Activated T-cell treated with anti-CD3 and anti-CD28 coated beads, Interleukin-2, amount 50 U/mL, for 4 hours (primary cell): ENCODE results near the gene NR3C2. TPM values are rescaled to one million over a fixed set of nuclear protein-coding genes. Genes with fewer than 3 reads are reported as not detected.
"Not testable (repeated sequence)": the region's sequence is repeated elsewhere in the genome, so short reads cannot be mapped to it uniquely, and the experiment has no call there.

Experiments
- ATAC-seq, 2 donors: fragments of 200-7000 bp; cut with Tn5 transposase; one replicate each; pipeline ENCODE4 v1.10.0; 2021
- DNase-seq: peaks from one replicate; pipeline ENCODE4 v3.0.0-alpha.2; 2020
- H3K27me3 Mint-ChIP-seq: one replicate; pipeline ENCODE4 v1.8.0; 2021; ENCODE audit warnings: low read depth, mixed read lengths
- H3K36me3 Mint-ChIP-seq: one replicate; pipeline ENCODE4 v1.8.0; 2022; ENCODE audit warnings: mixed read lengths; ENCODE audit not compliant: insufficient read depth
- H3K4me1 Mint-ChIP-seq: one replicate; pipeline ENCODE4 v1.8.0; 2021; ENCODE audit warnings: low read depth, mixed read lengths
- H3K4me3 Mint-ChIP-seq: one replicate; pipeline ENCODE4 v1.8.0; 2021; ENCODE audit warnings: mild to moderate bottlenecking, moderate library complexity, mixed read lengths
- H3K9me3 Mint-ChIP-seq: one replicate; pipeline ENCODE4 v1.8.0; 2021; ENCODE audit warnings: mixed read lengths
- total RNA-seq, 3 donors: library from RNA; stranded (reverse); gene quantifications; one replicate each; pipeline ENCODE4 v1.2.1, GENCODE V29; 2021

Gene NR3C2
- total RNA-seq, 3 donors from 2014 or later: 1.3 to 2.0 (median 1.7) TPM

GRCh38 chr4:148332486-148332885 is 109.7 kb downstream of the NR3C2 start:
- peaks cover 4% of the 10 kb centered on the region for H3K36me3 Mint-ChIP-seq
- DNase-seq (no peak), ATAC-seq (no peak)
- H3K4me1 Mint-ChIP-seq: peaks cover 18% of the 10 kb centered on the region
- no peak overlapping the region for H3K4me3 Mint-ChIP-seq
- H3K27me3 Mint-ChIP-seq: no peaks in the 10 kb centered on the region
- no peaks in the 10 kb centered on the region for H3K9me3 Mint-ChIP-seq

- Mint-ChIP-seq H3K27me3 (no peaks in the 10 kb centered on the region), H3K36me3 (peaks cover 4% of the 10 kb centered on the region), H3K4me1 (peaks cover 18% of the 10 kb centered on the region), H3K9me3 (no peaks in the 10 kb centered on the region), H3K4me3 (no peak overlapping the region)
- ATAC-seq (no peak), DNase-seq (no peak)
These were observed 111.5 kb downstream of the NR3C2 start for GRCh38 chr4:148330724-148331123.

GRCh38 chr4:148330161-148330560 is 112.1 kb downstream of the NR3C2 start:
- ATAC-seq (no peak), DNase-seq (no peak)
- peaks cover 21% of the 10 kb centered on the region for H3K4me1 Mint-ChIP-seq
- H3K27me3 Mint-ChIP-seq: no peaks in the 10 kb centered on the region
- H3K36me3 Mint-ChIP-seq: peaks cover 4% of the 10 kb centered on the region
- no peaks in the 10 kb centered on the region for H3K9me3 Mint-ChIP-seq
- H3K4me3 Mint-ChIP-seq: no peak overlapping the region

GRCh38 chr4:148329751-148330150 is 112.5 kb downstream of the NR3C2 start:
- peaks cover 25% of the 10 kb centered on the region for H3K4me1 Mint-ChIP-seq

GRCh38 chr4:148327683-148328082 is 114.5 kb downstream of the NR3C2 start:
- ATAC-seq (no peak), DNase-seq (no peak)
- Mint-ChIP-seq H3K27me3 (no peaks in the 10 kb centered on the region), H3K9me3 (peaks cover 5% of the 10 kb centered on the region), H3K36me3 (peaks cover 6% of the 10 kb centered on the region), H3K4me3 (no peak overlapping the region), H3K4me1 (peaks cover 27% of the 10 kb centered on the region)

More at GRCh38 chr4:148329751-148330150, 112.5 kb downstream of the NR3C2 start:
- Mint-ChIP-seq H3K27me3 (no peaks in the 10 kb centered on the region), H3K36me3 (peaks cover 2% of the 10 kb centered on the region), H3K4me3 (no peak overlapping the region), H3K9me3 (no peaks in the 10 kb centered on the region)
- no peak for DNase-seq
- ATAC-seq: no peak

- not testable (repeated sequence) for H3K9me3 Mint-ChIP-seq, H3K36me3 Mint-ChIP-seq, H3K4me3 Mint-ChIP-seq, DNase-seq, ATAC-seq, H3K27me3 Mint-ChIP-seq
- peaks cover 21% of the 10 kb centered on the region for H3K4me1 Mint-ChIP-seq
These were observed 118.9 kb downstream of the NR3C2 start for GRCh38 chr4:148323316-148323715.

- Mint-ChIP-seq H3K9me3 (no peaks in the 10 kb centered on the region), H3K27me3 (no peaks in the 10 kb centered on the region), H3K4me3 (no peak overlapping the region), H3K4me1 (peaks cover 7% of the 10 kb centered on the region), H3K36me3 (no peaks in the 10 kb centered on the region)
- DNase-seq (no peak), ATAC-seq (no peak)
These were observed 127.2 kb downstream of the NR3C2 start for GRCh38 chr4:148315049-148315448.

- DNase-seq (no peak), ATAC-seq (no peak)
- Mint-ChIP-seq H3K9me3 (no peaks in the 10 kb centered on the region), H3K4me3 (no peak overlapping the region), H3K27me3 (no peaks in the 10 kb centered on the region), H3K4me1 (peaks cover 11% of the 10 kb centered on the region), H3K36me3 (no peaks in the 10 kb centered on the region)
These were observed 129.2 kb downstream of the NR3C2 start for GRCh38 chr4:148312956-148313490.

- peaks cover 13% of the 10 kb centered on the region for H3K4me1 Mint-ChIP-seq
- no peaks in the 10 kb centered on the region for H3K9me3 Mint-ChIP-seq
- no peaks in the 10 kb centered on the region for H3K27me3 Mint-ChIP-seq
- no peak overlapping the region for H3K4me3 Mint-ChIP-seq
- no peak for DNase-seq
- H3K36me3 Mint-ChIP-seq: no peaks in the 10 kb centered on the region
- ATAC-seq: no peak
These were observed 130.7 kb downstream of the NR3C2 start for GRCh38 chr4:148311526-148311925.

GRCh38 chr4:148310756-148311155 is 131.5 kb downstream of the NR3C2 start:
- H3K4me1 Mint-ChIP-seq: peaks cover 13% of the 10 kb centered on the region
- H3K36me3 Mint-ChIP-seq: no peaks in the 10 kb centered on the region
- H3K4me3 Mint-ChIP-seq: no peak overlapping the region
- no peak for ATAC-seq
- H3K9me3 Mint-ChIP-seq: no peaks in the 10 kb centered on the region
- no peak for DNase-seq
- H3K27me3 Mint-ChIP-seq: no peaks in the 10 kb centered on the region

- no peak overlapping the region for H3K4me3 Mint-ChIP-seq
- ATAC-seq (no peak), DNase-seq (no peak)
- H3K9me3 Mint-ChIP-seq: peaks cover 8% of the 10 kb centered on the region
- H3K4me1 Mint-ChIP-seq: peaks cover 7% of the 10 kb centered on the region
- H3K27me3 Mint-ChIP-seq: no peaks in the 10 kb centered on the region
- H3K36me3 Mint-ChIP-seq: peaks cover 3% of the 10 kb centered on the region
These were observed 136.5 kb downstream of the NR3C2 start for GRCh38 chr4:148305751-148306150.

- no peak for ATAC-seq
These were observed 139.8 kb downstream of the NR3C2 start for GRCh38 chr4:148302416-148302815.

GRCh38 chr4:148300877-148301276 is 141.3 kb downstream of the NR3C2 start:
- Mint-ChIP-seq H3K4me3 (no peak overlapping the region), H3K36me3 (peaks cover 6% of the 10 kb centered on the region), H3K9me3 (peaks cover 11% of the 10 kb centered on the region), H3K4me1 (peaks cover 9% of the 10 kb centered on the region), H3K27me3 (no peaks in the 10 kb centered on the region)
- ATAC-seq (no peak), DNase-seq (no peak)

More at GRCh38 chr4:148302416-148302815, 139.8 kb downstream of the NR3C2 start:
- Mint-ChIP-seq H3K4me1 (peaks cover 6% of the 10 kb centered on the region), H3K27me3 (no peaks in the 10 kb centered on the region), H3K4me3 (no peak overlapping the region), H3K36me3 (peaks cover 6% of the 10 kb centered on the region), H3K9me3 (peaks cover 11% of the 10 kb centered on the region)
- DNase-seq: no peak

GRCh38 chr4:148299337-148299736 is 142.9 kb downstream of the NR3C2 start:
- peaks cover 11% of the 10 kb centered on the region for H3K9me3 Mint-ChIP-seq
- H3K4me3 Mint-ChIP-seq: no peak overlapping the region
- peaks cover 6% of the 10 kb centered on the region for H3K36me3 Mint-ChIP-seq
- H3K4me1 Mint-ChIP-seq: peaks cover 16% of the 10 kb centered on the region
- no peaks in the 10 kb centered on the region for H3K27me3 Mint-ChIP-seq
- DNase-seq (no peak), ATAC-seq (no peak)

GRCh38 chr4:148296498-148296897 is 145.7 kb downstream of the NR3C2 start:
- no peak for ATAC-seq
- peaks cover 22% of the 10 kb centered on the region for H3K4me1 Mint-ChIP-seq
- H3K9me3 Mint-ChIP-seq: peaks cover 7% of the 10 kb centered on the region
- no peak overlapping the region for H3K4me3 Mint-ChIP-seq
- no peaks in the 10 kb centered on the region for H3K27me3 Mint-ChIP-seq
- peaks cover 3% of the 10 kb centered on the region for H3K36me3 Mint-ChIP-seq
- no peak for DNase-seq
